Neuronal stem cell (in vitro differentiated cells): ENCODE measurements around the gene CMIP.

Experiments
- DNase-seq: peaks from one replicate; pipeline ENCODE4 v3.0.0-alpha.2; 2013; ENCODE audit warnings: low spot score
- H2AFZ ChIP-seq: one replicate; pipeline ENCODE4 v1.6.1; 2013; ENCODE audit warnings: mild to moderate bottlenecking, low read length, inconsistent platforms
- H2AK5ac ChIP-seq: 2 replicates; pipeline ENCODE4 v1.6.1; 2013; ENCODE audit warnings: low read depth, mild to moderate bottlenecking, inconsistent platforms, low read length, moderate library complexity, mixed read lengths
- H2BK120ac ChIP-seq: 2 replicates; pipeline ENCODE4 v1.6.1; 2013; ENCODE audit warnings: low read depth, mild to moderate bottlenecking, inconsistent platforms, low read length, moderate library complexity, mixed read lengths
- H2BK12ac ChIP-seq: one replicate; pipeline ENCODE4 v1.6.1; 2013; ENCODE audit warnings: low read length, inconsistent platforms
- H2BK15ac ChIP-seq: 2 replicates; pipeline ENCODE4 v1.6.1; 2013; ENCODE audit warnings: mild to moderate bottlenecking, low read length, inconsistent platforms, mixed read lengths
- H2BK5ac ChIP-seq: one replicate; pipeline ENCODE4 v1.6.1; 2013; ENCODE audit warnings: inconsistent platforms, mild to moderate bottlenecking, low read length, moderate library complexity
- H3K14ac ChIP-seq: one replicate; pipeline ENCODE4 v1.6.1; 2013; ENCODE audit warnings: low read length, inconsistent platforms
- H3K18ac ChIP-seq: 2 replicates; pipeline ENCODE4 v1.6.1; 2013; ENCODE audit warnings: low read length, inconsistent platforms
- H3K23ac ChIP-seq: 2 replicates; pipeline ENCODE4 v1.6.1; 2013; ENCODE audit warnings: low read depth, mild to moderate bottlenecking, mixed read lengths, low read length, inconsistent platforms; ENCODE audit not compliant: poor library complexity
- H3K27ac ChIP-seq: replicated peaks from 3 replicates; pipeline ENCODE4 v1.5.1; 2013; ENCODE audit warnings: low read length, inconsistent platforms
- H3K27me3 ChIP-seq, 3 experiments: 2 replicates each; pipeline ENCODE4 v1.6.1; 2013; ENCODE audit warnings: low read length in 3 of 3, mild to moderate bottlenecking in 2 of 3, inconsistent platforms in 1 of 3, low read depth in 1 of 3, mixed read lengths in 1 of 3, moderate library complexity in 1 of 3; ENCODE audit not compliant: control insufficient read depth in 3 of 3, insufficient read depth in 3 of 3
- H3K36me3 ChIP-seq, 2 donors: replicated peaks in 1 of 2; 2 replicates each; pipeline ENCODE4 v1.6.1; 2013; ENCODE audit warnings: low read length in 2 of 2; ENCODE audit not compliant: control insufficient read depth in 2 of 2, insufficient read depth in 2 of 2
- H3K4ac ChIP-seq: 2 replicates; pipeline ENCODE4 v1.6.1; 2013; ENCODE audit warnings: inconsistent platforms, mild to moderate bottlenecking, low read length, moderate library complexity
- H3K4me1 ChIP-seq, 2 donors: 1 replicate in 1 of 2; 2 replicates in 1 of 2; pipeline ENCODE4 v1.6.1; 2013; ENCODE audit warnings: low read length in 2 of 2, low read depth in 1 of 2; ENCODE audit not compliant: control insufficient read depth in 2 of 2, insufficient read depth in 1 of 2
- H3K4me2 ChIP-seq: one replicate; pipeline ENCODE4 v1.6.1; 2013; ENCODE audit warnings: mild to moderate bottlenecking, low read length, inconsistent platforms; ENCODE audit not compliant: insufficient read depth, poor library complexity, severe bottlenecking
- H3K4me3 ChIP-seq, 2 donors: 2 replicates each; pipeline ENCODE4 v1.5.1; 2013; ENCODE audit warnings: low read length in 2 of 2, mild to moderate bottlenecking in 2 of 2, inconsistent platforms in 1 of 2, moderate library complexity in 1 of 2
- H3K79me1 ChIP-seq: one replicate; pipeline ENCODE4 v1.6.1; 2013; ENCODE audit warnings: low read depth, mild to moderate bottlenecking, inconsistent platforms, low read length, moderate library complexity
- H3K9ac ChIP-seq: one replicate; pipeline ENCODE4 v1.6.1; 2013; ENCODE audit warnings: mild to moderate bottlenecking, low read depth, low read length, inconsistent platforms; ENCODE audit not compliant: poor library complexity
- H3K9me3 ChIP-seq, 2 donors: replicated peaks in 1 of 2; 2 replicates each; pipeline versions ENCODE3 to v1.6.1; 2013; ENCODE audit warnings: low read length in 2 of 2, mild to moderate bottlenecking in 2 of 2, inconsistent platforms in 1 of 2, low read depth in 1 of 2, mixed read lengths in 1 of 2, moderate library complexity in 1 of 2; ENCODE audit not compliant: control insufficient read depth in 2 of 2, insufficient read depth in 1 of 2
- H4K8ac ChIP-seq: one replicate; pipeline ENCODE4 v1.6.1; 2013; ENCODE audit warnings: low read depth, mild to moderate bottlenecking, inconsistent platforms, low read length, moderate library complexity
- H4K91ac ChIP-seq: one replicate; pipeline ENCODE4 v1.6.1; 2013; ENCODE audit warnings: low read length, low read depth, mild to moderate bottlenecking, inconsistent platforms; ENCODE audit not compliant: poor library complexity
- WGBS, 2 donors: extraction: QIAGEN DNeasy Blood & Tissue Kit; methylation state at CpG; one replicate each; pipeline ENCODE4 v1.1.7; 2013; ENCODE audit warnings: missing lambda C conversion rate in 2 of 2, mixed read lengths in 1 of 2; ENCODE audit not compliant: insufficient read length in 2 of 2, insufficient replicate concordance in 1 of 2; ENCODE audit errors: extremely low coverage in 2 of 2; 5-methylcytosine and 5-hydroxymethylcytosine counted together

The CMIP gene

DNA sequence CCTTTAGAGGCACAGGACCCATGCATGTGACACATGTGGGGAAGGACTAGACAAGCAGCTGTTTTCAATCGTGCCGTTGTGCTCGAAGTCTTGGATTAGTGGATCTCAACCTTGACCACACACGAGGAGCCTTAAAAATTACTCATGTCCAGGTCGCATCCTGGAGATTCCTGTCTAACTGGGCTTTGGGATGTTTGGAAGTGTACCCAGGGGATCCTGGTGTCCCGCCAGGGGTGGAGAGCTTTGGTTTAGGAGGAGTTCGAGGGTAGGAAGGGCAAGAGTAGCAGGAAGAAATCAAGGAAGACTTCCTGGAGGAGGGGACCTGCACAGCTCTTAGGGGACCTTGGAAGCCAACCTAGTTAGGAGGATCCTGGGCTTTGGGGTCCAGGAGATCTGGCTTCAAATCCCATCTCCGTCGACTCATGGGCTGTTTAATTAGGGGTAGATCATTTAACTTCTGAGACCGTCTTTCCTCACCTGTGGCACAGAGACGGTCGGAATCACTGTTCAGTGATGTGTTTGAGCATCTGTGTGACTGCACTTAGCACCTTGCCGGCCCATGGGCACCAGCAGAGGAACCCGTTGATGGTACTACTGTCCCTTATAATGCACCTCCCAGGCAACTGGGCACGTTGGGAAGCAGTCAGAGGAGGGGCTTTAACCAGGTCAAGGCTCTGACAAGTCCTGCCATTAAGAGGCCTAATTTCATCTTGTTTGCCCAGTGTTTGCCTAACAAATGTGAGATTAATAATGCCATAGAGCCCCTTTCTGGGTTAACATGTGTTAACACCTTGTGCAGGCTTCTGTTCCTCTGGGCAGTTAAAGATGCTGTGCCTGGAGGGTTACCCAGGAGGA, 232.5 kb downstream of the CMIP start:
- no peak overlapping the region for H2BK5ac ChIP-seq

DNA sequence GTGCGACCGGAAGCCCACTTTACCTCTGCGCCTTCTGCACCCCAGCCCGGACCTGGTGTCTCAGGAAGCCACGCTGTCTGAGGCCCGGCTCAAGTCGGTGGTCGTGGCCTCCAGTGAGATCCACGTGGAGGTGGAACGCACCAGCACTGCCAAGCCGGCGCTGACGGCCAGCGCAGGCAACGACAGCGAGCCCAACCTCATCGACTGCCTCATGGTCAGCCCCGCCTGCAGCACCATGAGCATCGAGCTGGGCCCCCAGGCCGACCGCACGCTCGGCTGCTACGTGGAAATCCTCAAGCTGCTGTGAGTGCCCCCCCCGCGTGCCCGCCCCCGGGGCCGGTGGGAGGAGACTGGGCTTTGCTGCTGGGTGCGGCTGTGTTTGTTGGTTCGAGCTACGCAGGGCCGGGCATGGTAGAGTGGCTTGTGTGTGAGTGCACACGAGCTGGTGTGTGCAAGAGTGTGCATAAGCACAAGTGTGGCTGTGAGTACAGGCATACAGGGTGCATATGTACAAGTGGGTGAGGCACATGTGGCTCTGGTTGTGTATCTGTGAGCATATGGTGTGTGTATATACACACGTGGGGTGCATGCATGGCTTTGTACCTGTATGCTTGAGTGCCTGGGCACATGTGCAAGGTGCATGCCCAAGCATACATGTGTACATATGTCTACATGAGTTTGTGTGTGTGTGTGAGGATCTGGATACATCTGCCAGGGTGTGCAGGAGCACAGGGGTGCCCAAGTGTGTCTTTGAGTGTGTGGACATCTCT, 233.9 kb downstream of the CMIP start:
- H3K14ac ChIP-seq = peak overlapping the region; percentile 60
- no peak overlapping the region for H3K9ac ChIP-seq
- H3K18ac ChIP-seq = peak overlapping the region; percentile 46
- H4K8ac ChIP-seq = no peak overlapping the region
- no peak overlapping the region for H2AFZ ChIP-seq
- H2BK15ac ChIP-seq = no peak overlapping the region
- no peak overlapping the region for H2BK12ac ChIP-seq
- H3K4ac ChIP-seq = no peak overlapping the region
- H2AK5ac ChIP-seq = no peak overlapping the region
- WGBS, 2 donors = no CpG with 5 or more reads among the region's 35 CpGs
- H2BK5ac ChIP-seq = peak overlapping the region; percentile 60
- H3K4me3 ChIP-seq = no peak overlapping the region
- H3K27me3 ChIP-seq = no peaks in the 10 kb centered on the region
- no peak overlapping the region for H3K27ac ChIP-seq
- H4K91ac ChIP-seq = no peak overlapping the region
- H3K4me2 ChIP-seq = no peak overlapping the region
- H3K36me3 ChIP-seq = peaks cover 27 to 61% of the 10 kb centered on the region in 2 donors
- H3K4me1 ChIP-seq = no peaks in the 10 kb centered on the region
- peaks cover 3% of the 10 kb centered on the region for H3K79me1 ChIP-seq
- no peak overlapping the region for H2BK120ac ChIP-seq
- no peak overlapping the region for H3K23ac ChIP-seq
- no peak for DNase-seq
- peaks cover 0 to 3% of the 10 kb centered on the region in 2 donors for H3K9me3 ChIP-seq

More for the DNA sequence above, 232.5 kb downstream of the CMIP start:
- WGBS, 2 donors = no CpG with 5 or more reads among the region's 15 CpGs
- Histone ChIP-seq H3K4ac (no peak overlapping the region), H3K36me3 (peaks cover 34 to 73% of the 10 kb centered on the region in 2 donors), H3K79me1 (peaks cover 2% of the 10 kb centered on the region), H4K8ac (no peak overlapping the region), H3K27me3 (no peaks in the 10 kb centered on the region), H3K4me1 (no peaks in the 10 kb centered on the region), H2AFZ (no peak overlapping the region), H3K18ac (no peak overlapping the region), H3K9ac (no peak overlapping the region), H2BK120ac (no peak overlapping the region), H3K4me3 (no peak overlapping the region), H2AK5ac (no peak overlapping the region), H3K27ac (no peak overlapping the region), H3K23ac (no peak overlapping the region), H2BK12ac (no peak overlapping the region), H3K14ac (no peak overlapping the region), H3K4me2 (no peak overlapping the region), H3K9me3 (peaks cover 0 to 1% of the 10 kb centered on the region in 2 donors), H4K91ac (no peak overlapping the region), H2BK15ac (no peak overlapping the region)
- no peak for DNase-seq

DNA sequence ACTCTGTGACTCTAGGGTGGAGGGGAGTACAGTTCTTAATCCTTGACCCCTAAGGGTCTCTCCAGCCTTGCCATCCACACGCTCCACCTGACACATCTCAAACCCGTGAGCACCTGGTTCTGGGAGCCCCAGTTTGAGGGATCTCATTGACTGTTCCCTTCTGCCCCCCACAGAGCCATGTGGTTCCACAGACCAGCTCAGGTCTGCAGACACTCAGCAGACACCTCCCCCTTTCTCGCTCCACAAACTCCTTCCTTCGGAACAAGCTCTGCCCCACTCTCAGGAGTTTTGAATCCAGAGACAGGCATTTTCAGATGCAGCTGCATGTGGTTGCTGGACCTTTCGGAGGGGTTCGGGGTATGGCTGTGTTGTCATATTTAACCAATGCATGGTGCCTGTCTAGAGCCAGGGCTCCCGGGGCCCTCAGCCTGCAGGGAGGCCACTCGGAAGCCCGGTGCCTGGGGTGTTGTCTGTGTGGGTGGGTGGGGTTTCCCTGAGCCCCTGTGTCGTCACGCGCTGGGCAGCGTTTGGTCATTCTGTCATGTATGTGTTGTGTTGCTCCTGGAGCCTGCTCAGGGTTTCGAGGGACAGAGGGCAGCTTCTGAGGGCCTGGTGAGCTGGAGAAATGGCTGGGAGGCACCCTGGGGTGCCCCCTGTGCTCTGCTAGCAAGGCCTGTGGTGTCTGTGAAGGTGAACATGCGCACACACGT, 235.3 kb downstream of the CMIP start:
- Histone ChIP-seq H2BK15ac (no peak overlapping the region), H3K18ac (no peak overlapping the region), H4K91ac (no peak overlapping the region), H2AFZ (no peak overlapping the region), H3K23ac (no peak overlapping the region), H2BK120ac (no peak overlapping the region), H3K9me3 (peaks cover 0 to 3% of the 10 kb centered on the region in 2 donors), H3K27me3 (no peaks in the 10 kb centered on the region), H3K14ac (peak overlapping the region; percentile 1), H2BK12ac (no peak overlapping the region), H3K27ac (no peak overlapping the region), H3K4me2 (no peak overlapping the region), H4K8ac (no peak overlapping the region), H3K4me1 (no peaks in the 10 kb centered on the region), H2BK5ac (no peak overlapping the region), H2AK5ac (no peak overlapping the region), H3K36me3 (peaks cover 23 to 56% of the 10 kb centered on the region in 2 donors), H3K4me3 (no peak overlapping the region), H3K4ac (no peak overlapping the region), H3K9ac (no peak overlapping the region), H3K79me1 (peaks cover 3% of the 10 kb centered on the region)
- WGBS, 2 donors = no CpG with 5 or more reads among the region's 16 CpGs
- no peak for DNase-seq
